K562 (cell line): Measurements from ENCODE around the gene CAPN2. TPM values are rescaled to one million over a fixed set of nuclear protein-coding genes. Genes with fewer than 3 reads are reported as not detected.

Experiments used
- ATAC-seq: fragments of 200-7000 bp; cut with Tn5 transposase; 3 replicates; pipeline ENCODE4 v1.9.1; 2020; ENCODE audit warnings: moderate library complexity
- BruUV-seq: library from RNA; stranded (reverse); fragments of 400-500 nt; replicated peaks from 2 replicates; lab custom pipeline; 2021; lab: Mats Ljungman, UMichigan
- CTCF ChIA-PET: fragments of 300-600 bp; formaldehyde crosslinking; extraction: SDS; loops from one replicate; lab custom pipeline; 2021; ENCODE audit warnings: low intra/inter-chr PET ratio; lab: Yijun Ruan, JAX
- POLR2A ChIA-PET: fragments of 300-600, 350-650 bp; sonication (Branson Sonifier 250); formaldehyde crosslinking; extraction: SDS; loops from one replicate; lab custom pipeline; 2021; ENCODE audit warnings: antibody characterized with exemption, inconsistent platforms; lab: Yijun Ruan, JAX
- DNase-seq, 4 experiments: peaks; one replicate each; pipeline versions ENCODE4 v3.0.0 to v3.0.0-alpha.2; 2011 to 2018; ENCODE audit warnings: low spot score in 3 of 4, mixed read lengths in 3 of 4; ENCODE audit errors: extremely low read depth in 1 of 4
- FAIRE-seq: peaks from 2 replicates; lab custom pipeline; 2011; peaks lifted over from hg19 to GRCh38; lab: Jason Lieb, UNC
- H2AFZ ChIP-seq: 2 replicates; pipeline ENCODE4 v1.6.0; 2011; ENCODE audit warnings: low read depth, low read length, control low read depth, inconsistent platforms
- H3K27ac ChIP-seq: fragments of 200-600 bp; 3 replicates; pipeline ENCODE4 v1.8.0; 2011; ENCODE audit warnings: low read depth, mild to moderate bottlenecking, control low read depth, inconsistent platforms, low read length, moderate library complexity, mixed read lengths; ENCODE audit errors: extremely low read depth
- H3K27me3 ChIP-seq, 2 experiments: fragments of 300-600 bp in 1 of 2; 2 replicates in 1 of 2; 3 replicates in 1 of 2; pipeline versions ENCODE4 v1.6.0 to v1.8.0; 2011; ENCODE audit warnings: inconsistent platforms in 2 of 2, low read length in 2 of 2, mild to moderate bottlenecking in 1 of 2, mixed read lengths in 1 of 2, moderate library complexity in 1 of 2; ENCODE audit not compliant: control insufficient read depth in 2 of 2, insufficient read depth in 2 of 2
- H3K36me3 ChIP-seq: fragments of 300-600 bp; 3 replicates; pipeline ENCODE4 v1.8.0; 2011; ENCODE audit warnings: mild to moderate bottlenecking, low read length, inconsistent platforms; ENCODE audit not compliant: control insufficient read depth, insufficient read depth
- H3K4me1 ChIP-seq, 2 experiments: fragments of 200-600 bp in 1 of 2; replicated peaks in 1 of 2; 2 replicates in 1 of 2; 3 replicates in 1 of 2; pipeline versions ENCODE4 v1.5.1 to v1.8.0; 2011; ENCODE audit warnings: inconsistent platforms in 2 of 2, low read length in 2 of 2, mild to moderate bottlenecking in 1 of 2, mixed read lengths in 1 of 2, moderate library complexity in 1 of 2; ENCODE audit not compliant: control insufficient read depth in 2 of 2, insufficient read depth in 2 of 2
- H3K4me2 ChIP-seq: 2 replicates; pipeline ENCODE4 v1.6.1; 2011; ENCODE audit warnings: low read length, control low read depth, inconsistent platforms, mixed read lengths; ENCODE audit not compliant: insufficient read depth
- H3K4me3 ChIP-seq: fragments of 200-600 bp; sonication (generic), shearing (Covaris generic); 2 replicates; pipeline ENCODE4 v1.5.1; 2016; ENCODE audit warnings: control low read depth, inconsistent platforms
- H3K79me2 ChIP-seq: fragments of 200-600 bp; 3 replicates; pipeline ENCODE4 v1.8.0; 2011; ENCODE audit warnings: low read length, inconsistent platforms; ENCODE audit not compliant: control insufficient read depth, insufficient read depth
- H3K9ac ChIP-seq, 2 experiments: 2 replicates each; pipeline versions ENCODE4 v1.6.0 to v1.6.1; 2011; ENCODE audit warnings: low read depth in 2 of 2, low read length in 2 of 2, control low read depth in 1 of 2, inconsistent platforms in 1 of 2, mild to moderate bottlenecking in 1 of 2, mixed read lengths in 1 of 2; ENCODE audit not compliant: insufficient read depth in 1 of 2
- H3K9me1 ChIP-seq: one replicate; pipeline ENCODE4 v1.6.0; 2011; ENCODE audit warnings: inconsistent platforms, mild to moderate bottlenecking, low read length, moderate library complexity; ENCODE audit not compliant: control insufficient read depth, insufficient read depth
- H3K9me3 ChIP-seq: replicated peaks from 2 replicates; pipeline ENCODE4 v1.5.1; 2011; ENCODE audit warnings: low read depth, low read length, inconsistent platforms; ENCODE audit not compliant: control insufficient read depth, insufficient read depth
- H4K20me1 ChIP-seq: replicated peaks from 2 replicates; pipeline ENCODE4 v1.6.1; 2011; ENCODE audit warnings: low read length, inconsistent platforms, mixed read lengths; ENCODE audit not compliant: control insufficient read depth, insufficient read depth
- CBX5 ChIP-seq: IDR thresholded peaks from 2 replicates; pipeline ENCODE4 v1.6.1; 2014; ENCODE audit warnings: low read depth, borderline replicate concordance
- GABPB2 ChIP-seq: fragments of 250-450 bp; sonication (Bioruptor Pico); conservative IDR thresholded peaks from 2 replicates; pipeline ENCODE4 v1.5.1; 2021; ENCODE audit warnings: mild to moderate bottlenecking
- ILF3 ChIP-seq: fragments of 450-650 bp; IDR thresholded peaks from 2 replicates; pipeline ENCODE4 v1.6.1; 2018; ENCODE audit warnings: antibody characterized with exemption, mild to moderate bottlenecking, moderate library complexity, borderline replicate concordance
- JUN ChIP-seq, 2 experiments: sonication (generic) in 1 of 2; formaldehyde crosslinking in 1 of 2; IDR thresholded peaks; 2 replicates each; pipeline versions ENCODE4 v1.6.1 to v1.8.0; 2012 to 2022; ENCODE audit warnings: borderline replicate concordance in 2 of 2, mild to moderate bottlenecking in 2 of 2, improper control_type of control experiment in 1 of 2, low read depth in 1 of 2, low read length in 1 of 2, missing genetic modification reagents in 1 of 2
- MTA1 ChIP-seq: fragments of 450-650 bp; IDR thresholded peaks from 2 replicates; pipeline ENCODE4 v1.6.1; 2017; ENCODE audit warnings: borderline replicate concordance
- NEUROD1 ChIP-seq: fragments of 150-350 bp; IDR thresholded peaks from 2 replicates; pipeline ENCODE4 v1.6.1; 2014; ENCODE audit warnings: borderline replicate concordance, low read length, low read depth; ENCODE audit not compliant: partially characterized antibody
- NR2F6 ChIP-seq: fragments of 450-650 bp; formaldehyde crosslinking; IDR thresholded peaks from 2 replicates; pipeline ENCODE4 v1.4.0; 2020; ENCODE audit warnings: mild to moderate bottlenecking
- POU5F1 ChIP-seq: fragments of 150-350 bp; IDR thresholded peaks from 2 replicates; pipeline ENCODE4 v1.6.1; 2014; ENCODE audit warnings: borderline replicate concordance, low read length, low read depth, mild to moderate bottlenecking; ENCODE audit not compliant: partially characterized antibody
- TGIF2 ChIP-seq: sonication (generic); formaldehyde crosslinking; IDR thresholded peaks from 2 replicates; pipeline ENCODE4 v1.8.1; 2022; ENCODE audit warnings: mild to moderate bottlenecking, missing genetic modification reagents, moderate library complexity
- WGBS: fragments of 100-300 bp; shearing (Covaris generic); methylation state at CpG from one replicate; pipeline ENCODE4 v1.1.6; 2016; ENCODE audit warnings: low coverage, mixed read lengths; ENCODE audit not compliant: insufficient coverage; ENCODE audit errors: missing lambda C conversion rate; 5-methylcytosine and 5-hydroxymethylcytosine counted together
- in situ Hi-C: fragments of 300-500 bp; cut with MboI; formaldehyde crosslinking; loops from 4 replicates; pipeline ENCODE4 v1.15.0; 2018; ENCODE audit warnings: inconsistent platforms, mixed read lengths
- intact Hi-C: fragments of 100-400 bp; cut with micrococcal nuclease; formaldehyde crosslinking; loops from 2 replicates; pipeline ENCODE4 v1.14.2; 2022
- polyA plus RNA-seq, 8 experiments: library from polyadenylated mRNA; depleted of rRNA in 4 of 8; stranded (reverse) in 5 of 8; unstranded in 3 of 8; fragments of >200 nt; fragmentation: Nextera tagmentation in 2 of 8; fragmentation: Illumina TruSeq in 1 of 8; extraction: Ambion mirVana in 2 of 8; extraction: Trizol in 1 of 8; gene quantifications; 2 replicates each; pipeline versions ENCODE4 v1.2.1 to v1.2.3, GENCODE V29; 2011 to 2014; ENCODE audit warnings: inconsistent platforms in 1 of 8, missing spikeins in 1 of 8
- total RNA-seq, 7 experiments: library from RNA; depleted of rRNA in 6 of 7; stranded (reverse); fragments of >200 nt in 6 of 7; fragmentation: Illumina TruSeq in 2 of 7; extraction: Trizol in 2 of 7; gene quantifications; 2 replicates each; pipeline versions ENCODE4 v1.2.1 to v1.2.3, GENCODE V29; 2011 to 2021; ENCODE audit warnings: low replicate concordance in 1 of 7
- TF ChIP-seq, protein P1 (sequence below): fragments of 250-450 bp; sonication (Bioruptor Pico); IDR thresholded peaks from 2 replicates; pipeline ENCODE4 v1.8.0; 2022; ENCODE audit warnings: inconsistent platforms, mild to moderate bottlenecking, moderate library complexity, borderline replicate concordance

The CAPN2 gene
- total and polyA plus RNA-seq, 9 of the 15 experiments (the other 6 are each of a cell fraction or from before 2014, with no cell fraction given), result 24.6 to 157 (median 101) TPM

DNA sequence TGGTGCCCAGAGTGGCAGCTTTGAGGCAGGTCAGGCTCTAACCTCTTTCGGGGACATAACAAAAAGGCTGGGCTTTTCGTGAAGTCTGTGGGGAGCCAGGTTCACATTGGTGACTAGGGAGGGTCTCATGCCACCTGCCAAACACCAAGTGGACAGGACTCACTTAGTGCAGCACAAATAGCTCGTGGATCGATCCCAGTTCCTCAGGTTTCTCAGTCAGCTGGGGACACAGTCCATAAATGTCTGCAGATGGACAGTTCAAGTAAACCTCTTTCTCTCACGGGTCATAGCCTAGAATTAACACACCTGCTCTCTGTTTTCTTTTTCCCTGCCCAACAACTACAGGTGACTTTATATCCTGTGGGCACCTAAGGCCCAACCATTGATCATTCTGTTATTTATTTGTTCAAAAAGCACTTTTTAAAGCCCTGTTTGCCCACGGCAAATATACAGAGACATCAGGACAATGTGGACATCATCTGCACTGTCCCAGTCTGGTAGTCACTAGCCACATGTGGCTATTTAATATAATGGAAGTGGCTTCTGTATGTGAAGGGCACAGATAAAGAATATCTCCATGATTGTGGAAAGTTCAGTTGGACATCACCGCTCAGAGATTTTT is 53.5 kb downstream of the CAPN2 start:
- TF ChIP-seq MTA1, result no peak
- TF ChIP-seq, protein P1, sequence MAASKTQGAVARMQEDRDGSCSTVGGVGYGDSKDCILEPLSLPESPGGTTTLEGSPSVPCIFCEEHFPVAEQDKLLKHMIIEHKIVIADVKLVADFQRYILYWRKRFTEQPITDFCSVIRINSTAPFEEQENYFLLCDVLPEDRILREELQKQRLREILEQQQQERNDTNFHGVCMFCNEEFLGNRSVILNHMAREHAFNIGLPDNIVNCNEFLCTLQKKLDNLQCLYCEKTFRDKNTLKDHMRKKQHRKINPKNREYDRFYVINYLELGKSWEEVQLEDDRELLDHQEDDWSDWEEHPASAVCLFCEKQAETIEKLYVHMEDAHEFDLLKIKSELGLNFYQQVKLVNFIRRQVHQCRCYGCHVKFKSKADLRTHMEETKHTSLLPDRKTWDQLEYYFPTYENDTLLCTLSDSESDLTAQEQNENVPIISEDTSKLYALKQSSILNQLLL (CRISPR knock-in tag), result no peak
- TF ChIP-seq TGIF2 (CRISPR knock-in tag), result no peak
- no peak for TF ChIP-seq CBX5
- TF ChIP-seq ILF3, result no peak
- no peak for TF ChIP-seq POU5F1
- no peak for TF ChIP-seq GABPB2 (CRISPR knock-in tag)
- TF ChIP-seq NR2F6 (CRISPR knock-in tag), result no peak
- TF ChIP-seq JUN (IDR thresholded peaks at IDR 0.05; ENCODE audit: borderline replicate concordance, low read depth, low read length), result no peak
- TF ChIP-seq JUN (CRISPR knock-in tag; IDR thresholded peaks at IDR 0.05; ENCODE audit: borderline replicate concordance), result no peak
- no peak for TF ChIP-seq NEUROD1
- peak; percentile 23 for ATAC-seq
- Histone ChIP-seq H3K27me3 (no peaks in the 10 kb centered on the region), H3K36me3 (peaks cover 73% of the 10 kb centered on the region), H3K4me2 (no peak overlapping the region), H4K20me1 (no peaks in the 10 kb centered on the region), H3K9me1 (no peaks in the 10 kb centered on the region), H3K4me3 (no peak overlapping the region), H3K27ac (no peak overlapping the region), H2AFZ (no peak overlapping the region), H3K9ac (peak overlapping the region in 1 of 2 experiments; percentile 86; a peak in 3 of 4 replicates), H3K9me3 (0 out of 2 replicates have a peak, but pooled peaks cover 2% of the 10 kb centered on the region), H3K79me2 (0 out of 3 replicates have a peak, but pooled peaks cover 4% of the 10 kb centered on the region), H3K4me1 (peaks cover 11 to 17% of the 10 kb centered on the region in 2 experiments)
- in situ Hi-C loops, result no loop called here
- DNase-seq, result no peak
- FAIRE-seq, result no peak
- ChIA-PET CTCF (no interaction called here), POLR2A (interaction anchor here (0.6 to 8.0 kb wide), 5 partner anchors 8 to 975 kb away, joined by 3 to 75 read pairs (median 6); no protein-coding TSS in a partner anchor)
- intact Hi-C loops, result no loop called here
- WGBS, result 67% methylated on average over 7 of the region's 7 CpGs
- BruUV-seq, result no TSS peak
